Effector memory CD4-positive, alpha-beta T cell (primary cell): Measurements from ENCODE around the gene ROBO4.

ENCODE experiments used
- DNase-seq, 3 donors: peaks; one replicate each; pipeline ENCODE4 v3.0.0-alpha.2; 2020
- H3K27ac ChIP-seq: 2 replicates; pipeline ENCODE4 v1.7.0; 2013; ENCODE audit warnings: mild to moderate bottlenecking, low read length, moderate library complexity; ENCODE audit not compliant: insufficient read depth, poor library complexity, severe bottlenecking
- H3K27me3 ChIP-seq: replicated peaks from 2 replicates; pipeline ENCODE4 v1.7.0; 2013; ENCODE audit warnings: mild to moderate bottlenecking, low read length; ENCODE audit not compliant: insufficient read depth, control insufficient read depth, poor library complexity, severe bottlenecking
- H3K36me3 ChIP-seq: 2 replicates; pipeline ENCODE4 v1.7.0; 2013; ENCODE audit warnings: mild to moderate bottlenecking, low read length, moderate library complexity; ENCODE audit not compliant: control insufficient read depth, insufficient read depth
- H3K4me1 ChIP-seq: 2 replicates; pipeline ENCODE4 v1.7.0; 2013; ENCODE audit warnings: low read length, mild to moderate bottlenecking; ENCODE audit not compliant: control insufficient read depth, insufficient read depth, poor library complexity, severe bottlenecking
- H3K4me3 ChIP-seq: 2 replicates; pipeline ENCODE4 v1.7.0; 2013; ENCODE audit warnings: low read length, low read depth, mild to moderate bottlenecking; ENCODE audit not compliant: insufficient read depth, poor library complexity, severe bottlenecking
- H3K9me3 ChIP-seq: 2 replicates; pipeline ENCODE4 v1.7.0; 2013; ENCODE audit warnings: mild to moderate bottlenecking, low read length, moderate library complexity; ENCODE audit not compliant: control insufficient read depth

The ROBO4 gene

DNA sequence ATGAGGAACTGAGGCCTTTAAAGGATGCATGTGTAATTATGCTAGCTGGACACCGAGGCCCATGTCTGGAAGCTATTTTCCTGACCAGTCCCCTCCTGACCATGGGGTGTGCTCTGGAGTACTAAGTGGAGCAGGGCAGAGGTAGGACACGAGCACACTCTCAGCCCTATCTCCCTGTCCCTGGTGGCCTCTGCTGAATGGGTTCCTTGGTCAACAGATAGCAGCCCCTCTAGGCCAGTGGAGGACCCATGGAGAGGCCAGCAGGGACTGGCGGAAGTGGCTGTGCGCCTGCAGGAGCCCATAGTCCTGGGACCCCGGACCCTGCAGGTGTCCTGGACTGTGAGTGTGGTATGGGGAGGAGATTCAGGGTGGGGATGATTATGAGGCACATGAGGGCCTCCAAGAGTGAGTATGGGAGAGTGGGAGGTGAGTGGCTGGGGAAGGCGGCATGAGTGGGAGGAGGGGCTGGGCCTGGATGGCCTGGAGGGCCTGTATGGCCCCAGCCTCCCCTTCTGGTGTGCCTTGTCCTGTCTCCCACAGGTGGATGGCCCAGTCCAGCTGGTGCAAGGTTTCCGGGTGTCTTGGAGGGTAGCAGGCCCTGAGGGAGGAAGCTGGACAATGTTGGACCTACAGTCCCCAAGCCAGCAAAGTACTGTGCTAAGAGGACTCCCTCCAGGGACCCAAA is 23.0 kb downstream of the ROBO4 start:
- H3K4me3 ChIP-seq, result no peak overlapping the region
- DNase-seq, result no peak
- H3K4me1 ChIP-seq, result peaks cover 14% of the 10 kb centered on the region
- H3K27me3 ChIP-seq, result peaks cover 5% of the 10 kb centered on the region
- no peaks in the 10 kb centered on the region for H3K9me3 ChIP-seq
- H3K36me3 ChIP-seq, result no peaks in the 10 kb centered on the region
- no peak overlapping the region for H3K27ac ChIP-seq

GRCh38 chr11:124873951-124874350 is 23.7 kb downstream of the ROBO4 start:
- DNase-seq, result no peak
- Histone ChIP-seq H3K27ac (no peak overlapping the region), H3K36me3 (no peaks in the 10 kb centered on the region), H3K9me3 (no peaks in the 10 kb centered on the region), H3K27me3 (peaks cover 12% of the 10 kb centered on the region), H3K4me1 (peaks cover 14% of the 10 kb centered on the region), H3K4me3 (no peak overlapping the region)

- Histone ChIP-seq H3K36me3 (no peaks in the 10 kb centered on the region), H3K27me3 (peaks cover 23% of the 10 kb centered on the region), H3K4me1 (peaks cover 20% of the 10 kb centered on the region), H3K4me3 (no peak overlapping the region), H3K27ac (no peak overlapping the region), H3K9me3 (no peaks in the 10 kb centered on the region)
- DNase-seq, result no peak
Observed at GRCh38 chr11:124872741-124873140, 24.9 kb downstream of the ROBO4 start.

- DNase-seq, result no peak
- H3K4me3 ChIP-seq, result no peak overlapping the region
- no peaks in the 10 kb centered on the region for H3K36me3 ChIP-seq
- no peak overlapping the region for H3K27ac ChIP-seq
- peaks cover 20% of the 10 kb centered on the region for H3K4me1 ChIP-seq
- H3K27me3 ChIP-seq, result peaks cover 27% of the 10 kb centered on the region
- H3K9me3 ChIP-seq, result no peaks in the 10 kb centered on the region
Observed at GRCh38 chr11:124872280-124872679, 25.4 kb downstream of the ROBO4 start.

GRCh38 chr11:124870430-124870829 is 27.2 kb downstream of the ROBO4 start:
- Histone ChIP-seq H3K36me3 (no peaks in the 10 kb centered on the region), H3K4me3 (no peak overlapping the region), H3K4me1 (peaks cover 20% of the 10 kb centered on the region), H3K27ac (no peak overlapping the region), H3K9me3 (no peaks in the 10 kb centered on the region), H3K27me3 (peaks cover 45% of the 10 kb centered on the region)
- DNase-seq, result no peak

DNA sequence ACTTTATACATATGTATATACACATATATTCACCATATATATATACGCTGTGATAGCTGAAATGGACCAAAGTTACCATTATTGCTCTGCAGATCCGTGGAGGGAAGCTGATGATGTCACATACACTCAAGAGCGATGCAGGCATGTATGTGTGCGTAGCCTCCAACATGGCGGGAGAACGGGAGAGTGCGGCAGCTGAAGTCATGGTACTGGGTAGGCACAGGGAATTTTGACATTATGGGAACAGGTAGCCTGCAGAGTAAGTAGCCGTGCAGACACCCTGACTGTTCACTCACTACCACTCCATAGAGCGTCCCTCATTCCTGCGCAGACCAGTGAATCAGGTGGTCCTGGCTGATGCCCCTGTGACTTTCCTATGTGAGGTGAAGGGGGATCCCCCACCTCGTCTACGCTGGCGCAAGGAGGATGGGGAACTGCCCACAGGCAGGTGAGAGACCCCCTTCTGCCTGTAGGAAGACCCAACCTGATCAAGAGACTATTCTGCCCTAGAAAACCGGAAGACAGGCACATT is 27.7 kb downstream of the ROBO4 start:
- H3K36me3 ChIP-seq, result no peaks in the 10 kb centered on the region
- H3K9me3 ChIP-seq, result no peaks in the 10 kb centered on the region
- no peak overlapping the region for H3K27ac ChIP-seq
- H3K4me1 ChIP-seq, result peaks cover 25% of the 10 kb centered on the region
- no peak overlapping the region for H3K4me3 ChIP-seq
- no peak for DNase-seq
- H3K27me3 ChIP-seq, result peaks cover 50% of the 10 kb centered on the region

GRCh38 chr11:124869331-124869730 is 28.3 kb downstream of the ROBO4 start:
- no peak overlapping the region for H3K27ac ChIP-seq
- H3K36me3 ChIP-seq, result no peaks in the 10 kb centered on the region
- no peak for DNase-seq
- no peaks in the 10 kb centered on the region for H3K9me3 ChIP-seq
- H3K27me3 ChIP-seq, result peaks cover 55% of the 10 kb centered on the region
- H3K4me3 ChIP-seq, result peak overlapping the region; percentile 29
- H3K4me1 ChIP-seq, result peaks cover 25% of the 10 kb centered on the region

DNA sequence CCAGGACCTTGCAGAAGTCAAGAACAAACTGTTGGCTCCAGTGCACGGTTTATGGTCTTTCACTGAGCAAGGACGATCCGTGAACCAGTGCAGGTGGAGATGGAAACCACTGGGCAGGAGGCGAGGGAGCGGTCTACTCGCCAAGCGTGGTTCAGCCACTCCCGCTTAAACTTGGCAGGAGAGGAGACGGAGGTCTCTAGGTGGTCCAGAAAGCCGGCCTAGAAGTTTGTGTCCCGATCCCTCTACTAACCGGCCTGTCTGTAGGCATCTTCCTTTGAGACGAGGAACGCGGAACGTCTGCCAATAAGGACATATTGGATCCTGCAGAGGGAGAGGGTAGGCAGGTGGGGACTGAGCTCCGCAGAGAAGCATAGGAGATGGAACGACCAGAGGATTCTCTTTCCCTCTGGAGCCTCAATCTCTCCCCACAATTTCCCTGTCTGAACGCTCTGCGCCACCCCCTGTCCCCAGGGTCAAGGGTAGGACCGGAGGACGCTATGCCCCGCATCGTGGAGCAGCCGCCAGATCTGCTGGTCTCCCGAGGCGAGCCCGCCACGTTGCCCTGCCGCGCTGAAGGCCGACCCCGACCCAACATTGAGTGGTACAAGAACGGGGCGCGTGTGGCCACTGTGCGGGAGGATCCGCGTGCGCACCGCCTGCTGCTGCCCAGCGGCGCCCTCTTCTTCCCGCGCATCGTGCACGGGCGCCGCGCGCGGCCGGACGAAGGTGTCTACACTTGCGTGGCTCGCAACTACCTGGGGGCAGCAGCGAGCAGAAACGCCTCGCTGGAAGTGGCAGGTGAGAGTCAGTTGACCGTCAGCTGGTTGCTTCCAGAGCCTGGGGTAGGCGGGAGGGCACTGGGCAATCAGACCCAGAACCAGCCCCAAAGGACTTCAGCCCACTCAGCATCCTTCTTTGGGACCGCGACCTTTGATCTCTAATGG is 29.1 kb downstream of the ROBO4 start:
- DNase-seq, result no peak
- H3K4me3 ChIP-seq, result peak overlapping the region; percentile 29

DNA sequence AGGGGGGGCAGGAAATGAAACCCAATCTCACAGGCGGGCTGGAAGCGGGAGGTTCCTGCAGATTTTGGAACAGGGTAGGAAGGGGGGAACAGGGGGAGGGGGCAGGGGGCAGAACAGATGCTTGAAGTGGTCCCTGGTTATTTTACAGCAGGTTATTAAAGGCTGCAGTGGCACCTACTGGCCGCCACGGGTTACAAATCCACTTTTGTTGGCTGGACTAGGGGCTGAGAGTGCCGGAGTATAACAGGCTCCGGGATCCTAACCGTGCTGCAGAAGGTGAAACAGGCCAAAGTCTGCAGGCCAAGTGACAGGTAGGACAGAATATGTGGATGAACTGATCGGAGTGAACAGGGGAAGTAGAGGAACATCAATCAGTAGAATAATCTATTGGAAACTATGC is 30.0 kb downstream of the ROBO4 start:
- no peak for DNase-seq
- H3K36me3 ChIP-seq, result no peaks in the 10 kb centered on the region

More for the DNA sequence above, 29.1 kb downstream of the ROBO4 start:
- Histone ChIP-seq H3K27ac (no peak overlapping the region), H3K9me3 (no peaks in the 10 kb centered on the region), H3K4me1 (peaks cover 25% of the 10 kb centered on the region), H3K27me3 (peaks cover 62% of the 10 kb centered on the region), H3K36me3 (no peaks in the 10 kb centered on the region)

More for the DNA sequence above, 30.0 kb downstream of the ROBO4 start:
- Histone ChIP-seq H3K4me1 (peaks cover 25% of the 10 kb centered on the region), H3K4me3 (no peak overlapping the region), H3K9me3 (no peaks in the 10 kb centered on the region), H3K27me3 (peaks cover 69% of the 10 kb centered on the region), H3K27ac (no peak overlapping the region)
